ENCODE results near the gene ACSL4.

DNA sequence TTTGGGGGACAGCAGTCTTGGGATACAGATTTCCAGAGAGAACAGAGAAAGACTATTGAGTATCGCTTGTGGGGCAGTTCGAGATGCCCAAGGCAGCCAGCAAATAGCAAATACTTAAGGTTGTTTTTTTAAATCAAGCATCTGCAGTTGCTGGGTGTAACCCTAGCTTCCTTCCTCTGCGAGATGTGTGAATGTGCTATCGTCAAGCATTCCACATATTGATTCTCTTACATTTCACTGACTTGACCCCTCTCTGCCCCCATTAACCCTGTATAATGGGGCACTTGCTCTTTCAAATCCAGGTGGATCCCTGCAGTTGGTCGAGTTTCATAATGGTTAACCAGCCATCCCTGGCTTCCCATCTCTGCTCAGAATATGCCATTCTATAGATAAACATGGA lies 131.6 kb downstream of the ACSL4 start:
- TF ChIP-seq, protein P1, sequence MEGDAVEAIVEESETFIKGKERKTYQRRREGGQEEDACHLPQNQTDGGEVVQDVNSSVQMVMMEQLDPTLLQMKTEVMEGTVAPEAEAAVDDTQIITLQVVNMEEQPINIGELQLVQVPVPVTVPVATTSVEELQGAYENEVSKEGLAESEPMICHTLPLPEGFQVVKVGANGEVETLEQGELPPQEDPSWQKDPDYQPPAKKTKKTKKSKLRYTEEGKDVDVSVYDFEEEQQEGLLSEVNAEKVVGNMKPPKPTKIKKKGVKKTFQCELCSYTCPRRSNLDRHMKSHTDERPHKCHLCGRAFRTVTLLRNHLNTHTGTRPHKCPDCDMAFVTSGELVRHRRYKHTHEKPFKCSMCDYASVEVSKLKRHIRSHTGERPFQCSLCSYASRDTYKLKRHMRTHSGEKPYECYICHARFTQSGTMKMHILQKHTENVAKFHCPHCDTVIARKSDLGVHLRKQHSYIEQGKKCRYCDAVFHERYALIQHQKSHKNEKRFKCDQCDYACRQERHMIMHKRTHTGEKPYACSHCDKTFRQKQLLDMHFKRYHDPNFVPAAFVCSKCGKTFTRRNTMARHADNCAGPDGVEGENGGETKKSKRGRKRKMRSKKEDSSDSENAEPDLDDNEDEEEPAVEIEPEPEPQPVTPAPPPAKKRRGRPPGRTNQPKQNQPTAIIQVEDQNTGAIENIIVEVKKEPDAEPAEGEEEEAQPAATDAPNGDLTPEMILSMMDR (IDR thresholded peaks at IDR 0.05), result no peak
- TF ChIP-seq POLR2AphosphoS5 (IDR thresholded peaks at IDR 0.05), result no peak

Data from prostate gland (tissue), 2 donors.